ENCODE results near the gene ADAMTS3. TPM values are rescaled to one million over a fixed set of nuclear protein-coding genes. Genes with fewer than 3 reads are reported as not detected.

Gene ADAMTS3
- 0.82 TPM in 1 of 2 replicates, not detected in the other for polyA plus RNA-seq

DNA sequence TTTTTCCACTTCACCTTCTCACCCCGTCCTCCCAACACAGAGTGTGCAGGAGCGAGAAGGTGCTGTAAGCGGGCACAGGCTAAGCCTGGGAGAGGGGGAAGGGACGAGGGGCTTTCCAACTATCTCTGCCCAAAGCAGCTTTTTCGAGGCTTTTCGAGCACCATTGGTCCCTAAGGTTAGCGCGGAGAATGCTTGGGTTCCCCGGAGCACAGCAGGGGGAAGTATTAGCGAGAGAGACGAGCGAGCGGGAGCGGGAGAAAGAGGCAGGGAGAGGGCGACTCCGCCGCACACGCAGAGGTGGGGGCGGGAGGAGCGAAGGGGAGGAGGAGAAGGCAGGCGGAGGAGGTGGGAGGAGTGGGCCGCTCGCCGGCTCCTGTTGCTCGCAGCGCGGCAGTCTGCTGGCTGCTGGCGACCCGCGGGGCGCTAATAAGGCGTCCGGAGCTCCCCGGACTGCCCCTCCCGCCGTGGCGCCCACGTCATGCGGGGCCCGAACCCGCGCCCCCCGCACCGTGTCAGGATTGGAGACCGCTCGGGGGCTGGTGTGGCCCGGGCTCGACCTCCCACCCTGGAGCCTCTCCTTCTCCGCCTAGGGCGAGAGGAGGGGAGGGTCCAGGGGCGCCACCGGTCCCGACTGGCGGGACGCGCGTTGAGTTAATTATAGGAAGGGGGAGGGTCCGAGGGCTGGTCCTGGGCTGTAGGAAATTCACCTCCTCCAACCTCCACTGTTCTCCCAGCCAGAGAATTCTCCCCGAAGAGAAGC lies at the start of gene ADAMTS3:
TSS of gene ADAMTS3 (minus strand) at position 263 of the 760 bp plus-strand sequence. CDS start 459 bp downstream, outside the sequence.

